Hematopoietic multipotent progenitor cell treated with erythropoietin and hydrocortisone succinate and interleukin-3 and kit ligand, for 17 days (in vitro differentiated cells): ENCODE data around the gene ZFPM1.

ENCODE experiments used
- DNase-seq: peaks from one replicate; pipeline ENCODE4 v3.0.0-alpha.2; 2015; ENCODE audit warnings: low spot score

The ZFPM1 gene

DNA sequence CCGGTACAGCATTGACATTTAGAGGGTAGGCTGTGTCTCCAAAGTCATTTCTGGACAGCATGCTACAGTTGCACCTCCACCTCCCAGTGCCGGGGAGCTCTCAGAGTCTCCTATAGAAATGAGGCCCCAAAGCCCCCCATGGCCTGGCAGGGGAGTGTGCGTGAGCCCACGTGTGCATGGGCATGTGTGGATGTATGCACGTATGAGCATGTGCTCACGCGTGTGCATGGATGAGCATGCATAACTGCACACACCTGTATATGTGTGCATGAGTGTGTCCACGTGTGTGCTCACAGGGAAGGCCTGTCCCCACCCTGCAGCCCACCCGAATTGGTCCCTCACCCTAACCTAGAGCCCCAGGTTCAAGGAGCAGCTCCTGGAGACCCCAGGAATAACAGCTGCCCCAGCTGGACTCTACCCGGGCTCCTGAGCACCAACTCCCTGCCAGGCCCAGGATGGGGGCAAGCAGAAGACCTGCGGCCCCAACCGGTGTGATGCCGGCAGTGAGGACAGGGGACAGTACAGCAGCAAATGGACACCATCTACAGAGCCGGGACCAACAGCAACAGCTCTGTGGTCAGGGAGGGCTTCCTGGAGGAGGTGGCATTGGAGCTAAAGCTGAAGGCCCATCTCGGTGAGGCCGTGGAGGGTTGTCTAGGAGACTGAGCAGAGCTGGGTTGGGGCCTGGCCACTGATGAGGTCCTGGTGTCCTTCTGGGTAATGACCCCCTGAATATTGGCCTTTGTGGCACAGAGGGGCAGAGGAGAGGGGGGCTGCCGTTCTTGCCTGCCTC is 35.2 kb upstream of the ZFPM1 start:
- DNase-seq: no peak

GRCh38 chr16:88418869-88419268 is 34.2 kb upstream of the ZFPM1 start:
- DNase-seq: no peak

- DNase-seq: no peak
These were observed 33.3 kb upstream of the ZFPM1 start for GRCh38 chr16:88419790-88420189.

- no peak for DNase-seq
These were observed 32.6 kb upstream of the ZFPM1 start for GRCh38 chr16:88420496-88420895.

DNA sequence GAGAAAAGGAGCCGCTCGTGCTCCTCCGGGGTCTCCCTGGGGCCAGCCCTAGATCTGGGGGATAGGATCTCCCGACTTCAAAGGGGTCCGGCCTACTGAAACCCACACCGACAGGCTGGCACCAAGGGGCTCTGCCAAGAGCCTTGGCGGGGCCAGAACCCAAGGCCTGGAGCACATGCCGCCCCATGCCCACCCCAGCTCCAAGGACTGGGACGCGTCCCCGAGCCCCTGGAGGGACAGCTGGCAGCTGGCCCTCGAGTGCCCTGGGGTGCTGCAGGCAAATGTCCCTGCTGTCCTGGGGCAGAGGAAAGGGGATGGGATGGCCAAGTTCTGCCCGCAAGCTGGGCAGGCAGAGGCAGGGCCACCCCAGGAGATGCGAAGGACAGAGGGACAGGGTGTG is 31.8 kb upstream of the ZFPM1 start:
- no peak for DNase-seq

- no peak for DNase-seq
These were observed 31.1 kb upstream of the ZFPM1 start for GRCh38 chr16:88421871-88422433.

DNA sequence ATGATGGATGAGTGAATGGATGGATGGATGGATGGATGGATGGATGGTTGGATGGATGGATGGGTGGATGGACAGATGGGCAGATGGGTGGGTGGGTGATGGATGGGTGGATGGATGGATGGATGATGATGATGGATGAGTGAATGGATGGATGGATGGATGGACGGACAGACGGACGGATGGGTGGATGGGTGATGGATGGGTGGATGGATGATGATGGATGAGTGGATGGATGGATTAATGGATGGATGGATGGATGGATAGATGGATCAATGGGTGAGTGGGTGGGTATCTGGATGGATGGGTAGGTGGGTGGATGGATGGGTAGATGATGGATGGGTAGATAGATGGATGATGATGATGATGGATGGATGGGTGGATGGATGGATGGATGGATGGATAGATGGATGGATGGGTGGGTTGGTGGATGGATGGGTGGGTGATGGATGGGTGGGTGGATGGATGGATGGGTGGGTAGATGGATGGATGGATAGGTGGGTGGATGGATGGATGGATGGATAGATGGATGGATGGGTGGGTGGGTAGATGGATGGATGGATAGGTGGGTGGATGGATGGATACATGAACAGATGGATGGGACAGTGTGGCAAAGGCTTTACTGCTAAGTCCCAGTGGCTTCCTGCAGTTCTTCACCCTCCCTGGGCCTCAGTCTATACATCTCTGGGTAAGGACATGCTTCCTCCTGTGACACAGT is 30.2 kb upstream of the ZFPM1 start:
- DNase-seq: no peak

GRCh38 chr16:88423448-88423850 is 29.6 kb upstream of the ZFPM1 start:
- DNase-seq: no peak

- no peak for DNase-seq
These were observed 28.4 kb upstream of the ZFPM1 start for GRCh38 chr16:88424587-88425235.

- no peak for DNase-seq
These were observed 27.1 kb upstream of the ZFPM1 start for GRCh38 chr16:88426018-88426417.

DNA sequence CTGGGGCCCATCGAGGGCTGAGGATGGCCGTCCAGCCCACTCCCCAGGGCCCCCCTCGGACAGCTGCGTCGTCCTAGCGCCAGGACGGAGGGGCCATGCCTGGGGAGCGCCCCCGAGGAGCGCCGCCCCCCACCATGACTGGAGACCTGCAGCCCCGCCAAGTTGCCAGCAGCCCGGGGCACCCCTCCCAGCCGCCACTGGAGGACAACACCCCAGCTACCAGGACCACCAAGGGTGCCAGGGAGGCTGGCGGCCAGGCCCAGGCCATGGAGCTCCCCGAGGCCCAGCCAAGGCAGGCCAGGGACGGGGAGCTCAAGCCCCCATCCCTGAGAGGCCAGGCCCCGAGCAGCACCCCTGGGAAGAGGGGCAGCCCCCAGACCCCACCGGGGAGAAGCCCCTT is 25.7 kb upstream of the ZFPM1 start:
- no peak for DNase-seq

DNA sequence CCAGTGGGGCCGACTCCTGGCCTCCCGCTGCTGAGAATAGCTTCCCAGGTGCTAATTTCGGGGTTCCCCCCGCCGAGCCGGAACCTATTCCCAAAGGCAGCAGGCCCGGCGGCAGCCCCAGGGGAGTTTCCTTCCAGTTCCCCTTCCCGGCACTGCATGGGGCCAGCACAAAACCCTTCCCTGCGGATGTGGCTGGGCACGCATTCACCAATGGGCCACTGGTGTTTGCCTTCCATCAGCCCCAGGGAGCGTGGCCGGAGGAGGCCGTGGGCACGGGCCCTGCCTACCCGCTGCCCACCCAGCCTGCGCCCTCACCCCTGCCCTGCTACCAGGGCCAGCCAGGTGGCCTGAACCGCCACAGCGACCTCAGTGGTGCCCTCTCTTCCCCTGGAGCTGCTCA is 24.9 kb upstream of the ZFPM1 start:
- no peak for DNase-seq

DNA sequence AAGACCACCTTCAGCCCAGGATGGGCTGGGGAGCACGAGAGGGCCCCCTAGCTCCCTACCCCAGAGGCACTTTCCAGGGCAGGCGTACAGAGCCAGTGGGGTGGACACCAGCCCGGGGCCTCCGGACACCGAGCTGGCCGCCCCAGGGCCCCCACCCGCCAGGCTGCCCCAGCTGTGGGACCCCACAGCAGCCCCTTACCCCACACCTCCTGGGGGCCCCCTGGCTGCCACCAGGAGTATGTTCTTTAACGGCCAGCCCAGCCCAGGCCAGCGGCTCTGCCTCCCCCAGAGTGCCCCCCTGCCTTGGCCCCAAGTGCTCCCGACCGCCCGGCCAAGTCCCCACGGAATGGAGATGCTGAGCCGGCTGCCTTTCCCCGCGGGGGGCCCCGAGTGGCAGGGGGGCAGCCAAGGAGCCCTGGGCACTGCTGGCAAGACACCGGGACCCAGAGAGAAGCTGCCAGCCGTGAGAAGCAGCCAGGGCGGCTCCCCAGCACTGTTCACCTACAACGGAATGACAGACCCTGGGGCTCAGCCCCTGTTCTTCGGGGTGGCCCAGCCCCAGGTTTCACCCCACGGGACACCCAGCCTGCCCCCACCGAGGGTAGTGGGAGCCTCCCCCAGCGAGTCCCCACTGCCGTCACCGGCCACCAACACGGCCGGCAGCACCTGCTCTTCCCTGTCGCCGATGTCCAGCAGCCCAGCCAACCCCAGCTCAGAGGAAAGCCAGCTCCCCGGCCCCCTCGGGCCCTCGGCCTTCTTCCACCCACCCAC is 24.3 kb upstream of the ZFPM1 start:
- DNase-seq: no peak

GRCh38 chr16:88429387-88430184 is 23.5 kb upstream of the ZFPM1 start:
- DNase-seq: no peak

DNA sequence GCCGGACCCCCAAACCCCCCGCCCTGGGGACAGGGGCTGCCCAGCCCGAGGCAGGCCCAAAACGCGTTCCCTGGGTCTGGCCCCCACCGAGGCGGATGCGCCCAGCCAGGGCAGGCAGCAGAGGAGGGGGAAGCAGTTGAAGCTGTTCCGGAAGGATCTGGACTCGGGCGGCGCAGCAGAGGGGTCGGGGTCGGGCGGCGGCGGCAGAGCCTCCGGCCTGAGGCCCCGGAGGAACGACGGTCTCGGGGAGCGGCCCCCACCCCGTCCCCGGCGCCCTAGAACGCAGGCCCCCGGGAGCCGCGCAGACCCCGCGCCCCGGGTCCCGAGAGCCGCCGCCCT is 22.9 kb upstream of the ZFPM1 start:
- no peak for DNase-seq

GRCh38 chr16:88430524-88431446 is 22.3 kb upstream of the ZFPM1 start:
- no peak for DNase-seq

GRCh38 chr16:88431651-88432050 is 21.4 kb upstream of the ZFPM1 start:
- no peak for DNase-seq

DNA sequence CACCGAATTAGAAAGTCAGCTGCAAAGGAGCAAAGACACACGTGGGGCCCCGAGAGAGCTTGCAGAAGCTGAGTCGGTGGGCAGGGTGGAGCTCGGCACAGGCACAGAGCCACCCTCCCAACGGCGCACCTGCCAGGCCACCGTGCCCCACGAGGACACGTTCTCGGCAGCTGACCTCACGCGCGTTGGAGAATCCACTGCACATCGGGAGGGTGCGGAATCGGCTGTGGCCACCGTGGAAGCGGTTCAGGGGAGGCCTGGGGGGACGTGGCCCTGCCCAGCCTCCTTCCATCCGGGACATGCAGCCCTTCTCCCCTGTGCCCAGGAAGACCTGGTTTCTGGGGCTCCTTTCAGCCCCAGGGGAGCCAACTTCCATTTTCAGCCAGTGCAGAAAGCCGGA is 20.9 kb upstream of the ZFPM1 start:
- DNase-seq: no peak

GRCh38 chr16:88432753-88433152 is 20.3 kb upstream of the ZFPM1 start:
- no peak for DNase-seq

DNA sequence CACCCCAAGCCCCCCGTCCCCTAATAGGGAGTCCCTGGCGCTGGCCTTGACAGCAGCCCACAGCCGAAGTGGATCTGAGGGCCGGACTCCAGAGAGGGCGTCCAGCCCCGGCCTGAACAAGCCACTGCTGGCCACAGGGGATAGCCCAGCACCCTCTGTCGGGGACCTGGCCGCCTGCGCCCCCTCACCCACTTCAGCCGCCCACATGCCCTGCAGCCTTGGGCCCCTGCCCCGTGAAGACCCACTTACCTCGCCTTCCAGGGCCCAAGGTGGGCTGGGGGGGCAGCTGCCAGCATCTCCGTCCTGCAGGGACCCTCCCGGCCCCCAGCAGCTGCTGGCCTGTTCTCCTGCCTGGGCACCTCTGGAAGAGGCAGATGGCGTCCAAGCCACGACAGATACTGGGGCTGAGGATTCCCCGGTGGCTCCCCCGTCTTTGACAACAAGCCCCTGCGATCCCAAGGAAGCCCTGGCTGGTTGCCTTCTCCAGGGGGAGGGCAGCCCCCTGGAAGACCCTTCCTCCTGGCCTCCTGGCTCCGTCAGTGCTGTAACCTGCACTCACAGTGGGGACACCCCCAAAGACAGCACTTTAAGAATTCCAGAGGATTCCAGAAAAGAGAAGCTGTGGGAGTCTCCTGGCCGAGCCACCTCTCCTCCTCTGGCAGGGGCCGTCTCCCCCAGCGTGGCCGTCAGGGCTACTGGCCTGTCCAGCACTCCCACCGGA is 19.3 kb upstream of the ZFPM1 start:
- no peak for DNase-seq
